ENCODE measurements around the gene SYNPO2.

- no peak for TF ChIP-seq CTCF (IDR thresholded peaks at IDR 0.05; ENCODE audit: borderline replicate concordance, extremely low read depth, low read length, poor library complexity, severe bottlenecking)
- no peak for TF ChIP-seq EZH2 (IDR thresholded peaks at IDR 0.05; ENCODE audit: borderline replicate concordance, low read depth, low read length, severe bottlenecking)
Observed at GRCh38 chr4:119110121-119110520, 221.5 kb downstream of the SYNPO2 start.

All from DND-41 (cell line).